MCF 10A (cell line): ENCODE results near the gene CFAP119. TPM values are rescaled to one million over a fixed set of nuclear protein-coding genes. Genes with fewer than 3 reads are reported as not detected.
A peak's percentile ranks its signal among the peaks of the same experiment; 100 is the strongest.

Experiments used
- BruUV-seq: library from RNA; stranded (reverse); fragments of 400-500 nt; replicated peaks from 2 replicates; lab custom pipeline; 2021; lab: Mats Ljungman, UMichigan
- CTCF ChIA-PET: fragments of 300-600 bp; sonication (Branson Sonifier 250); formaldehyde crosslinking; extraction: SDS; loops from one replicate; lab custom pipeline; 2021; ENCODE audit warnings: antibody characterized with exemption, inconsistent platforms; lab: Yijun Ruan, JAX
- POLR2A ChIA-PET: fragments of 300-600, 350-650 bp; sonication (Branson Sonifier 250); formaldehyde crosslinking; extraction: SDS; loops from one replicate; lab custom pipeline; 2020; ENCODE audit warnings: antibody characterized with exemption, inconsistent platforms; lab: Yijun Ruan, JAX
- DNase-seq: peaks from one replicate; pipeline ENCODE4 v3.0.0-alpha.2; 2018; ENCODE audit not compliant: unreplicated experiment
- H3K27ac Mint-ChIP-seq: one replicate; pipeline ENCODE4 v1.8.0; 2022; ENCODE audit warnings: mild to moderate bottlenecking, low read depth, mixed read lengths; ENCODE audit not compliant: unreplicated experiment
- H3K27me3 Mint-ChIP-seq: one replicate; pipeline ENCODE4 v1.8.0; 2022; ENCODE audit warnings: mixed read lengths; ENCODE audit not compliant: insufficient read depth, unreplicated experiment
- H3K36me3 Mint-ChIP-seq: one replicate; pipeline ENCODE4 v1.8.0; 2022; ENCODE audit warnings: mild to moderate bottlenecking, moderate library complexity, mixed read lengths; ENCODE audit not compliant: insufficient read depth, unreplicated experiment
- H3K4me1 Mint-ChIP-seq: one replicate; pipeline ENCODE4 v1.8.0; 2022; ENCODE audit warnings: mixed read lengths; ENCODE audit not compliant: insufficient read depth, unreplicated experiment
- H3K4me3 Mint-ChIP-seq: one replicate; pipeline ENCODE4 v1.8.0; 2022; ENCODE audit warnings: mild to moderate bottlenecking, moderate library complexity, mixed read lengths; ENCODE audit not compliant: unreplicated experiment
- H3K9me3 Mint-ChIP-seq: one replicate; pipeline ENCODE4 v1.8.0; 2022; ENCODE audit warnings: mixed read lengths; ENCODE audit not compliant: unreplicated experiment
- CTCF ChIP-seq: fragments of 200-600 bp; IDR thresholded peaks from one replicate; pipeline ENCODE4 v1.8.0; 2022; ENCODE audit warnings: antibody characterized with exemption, mild to moderate bottlenecking; ENCODE audit not compliant: unreplicated experiment
- intact Hi-C: fragments of 100-400 bp; cut with micrococcal nuclease; formaldehyde crosslinking; loops from 2 replicates; pipeline ENCODE4 v1.14.1; 2022
- total RNA-seq: library from RNA; stranded (reverse); gene quantifications from 2 replicates; pipeline ENCODE4 v1.2.3, GENCODE V29; 2022

CFAP119 gene
- total RNA-seq, 1 experiment from 2014 or later = 5.2 TPM

GRCh38 chr16:30711712-30712111 lies 50.1 kb downstream of the CFAP119 start:
- no peak for TF ChIP-seq CTCF
- Mint-ChIP-seq H3K36me3 (peaks cover 100% of the 10 kb centered on the region), H3K9me3 (no peaks in the 10 kb centered on the region), H3K27ac (no peak overlapping the region), H3K4me1 (peaks cover 37% of the 10 kb centered on the region), H3K27me3 (no peaks in the 10 kb centered on the region), H3K4me3 (no peak overlapping the region)
- intact Hi-C loops = loop anchor here (2.0 kb wide), 1 partner anchor 29 kb away; a partner anchor contains a TSS
- DNase-seq = no peak
- TSS peak; percentile 52 for BruUV-seq
- POLR2A ChIA-PET = interaction anchor here (0.6 to 1.9 kb wide), 6 partner anchors 9 to 249 kb away, joined by 3 to 6 read pairs (median 4); partner anchors contain the start of gene SRCAP
- CTCF ChIA-PET = interaction anchor here (0.6 to 1.1 kb wide), 4 partner anchors 9 to 25 kb away, joined by 3 to 7 read pairs (median 4); no protein-coding TSS in a partner anchor

GRCh38 chr16:30710971-30711370 lies 50.9 kb downstream of the CFAP119 start:
- Mint-ChIP-seq H3K27ac (no peak overlapping the region), H3K27me3 (no peaks in the 10 kb centered on the region), H3K4me3 (no peak overlapping the region), H3K4me1 (peaks cover 32% of the 10 kb centered on the region), H3K9me3 (no peaks in the 10 kb centered on the region), H3K36me3 (peaks cover 100% of the 10 kb centered on the region)
- intact Hi-C loops = no loop called here
- TF ChIP-seq CTCF = no peak
- no TSS peak for BruUV-seq
- no peak for DNase-seq
- POLR2A ChIA-PET = interaction anchor here (0.6 to 1.9 kb wide), 4 partner anchors 11 to 250 kb away, joined by 3 to 6 read pairs (median 3); partner anchors contain the start of gene SRCAP
- CTCF ChIA-PET = interaction anchor here (0.6 to 1.1 kb wide), 3 partner anchors 8 to 119 kb away, joined by 3 to 4 read pairs (median 3); no protein-coding TSS in a partner anchor

Other genes with a start within 250 kb of the CFAP119 start
- gene ZNF768, start 235.5 kb downstream of the CFAP119 start, total RNA-seq = 38.6 and 39.3 TPM in 2 replicates
- gene ZNF747, start 227.2 kb downstream of the CFAP119 start, total RNA-seq = 13.7 TPM in 2 replicates
- 8.3 and 10.6 TPM in 2 replicates for gene ZNF764, start 203.7 kb downstream of the CFAP119 start, total RNA-seq
- gene ZNF688, start 190.3 kb downstream of the CFAP119 start, total RNA-seq = 9.0 and 11.6 TPM in 2 replicates
- 12.8 and 16.3 TPM in 2 replicates for gene ZNF785, start 176.4 kb downstream of the CFAP119 start, total RNA-seq
- 4.5 and 6.1 TPM in 2 replicates for gene ZNF689, start 151.7 kb downstream of the CFAP119 start, total RNA-seq
- 39.4 and 41.4 TPM in 2 replicates for gene PRR14, start 111.1 kb downstream of the CFAP119 start, total RNA-seq
- 69.1 and 80.8 TPM in 2 replicates for gene FBRS, start 103.6 kb downstream of the CFAP119 start, total RNA-seq
- 52.3 and 60.7 TPM in 2 replicates for gene SRCAP, start 62.9 kb downstream of the CFAP119 start, total RNA-seq
- 28.0 and 28.4 TPM in 2 replicates for gene PHKG2, start 13.6 kb downstream of the CFAP119 start, total RNA-seq
- gene RNF40, start 260 bp upstream of the CFAP119 start, total RNA-seq = 78.0 and 85.0 TPM in 2 replicates
- gene ZNF629, start 25.1 kb upstream of the CFAP119 start, total RNA-seq = 10.9 and 14.1 TPM in 2 replicates
- 32.0 and 33.9 TPM in 2 replicates for gene BCL7C, start 132.0 kb upstream of the CFAP119 start, total RNA-seq
- gene CTF1, start 134.6 kb upstream of the CFAP119 start, total RNA-seq = 3.6 and 4.1 TPM in 2 replicates
- gene FBXL19, start 161.5 kb upstream of the CFAP119 start, total RNA-seq = 18.0 and 23.4 TPM in 2 replicates
- gene ORAI3, start 187.0 kb upstream of the CFAP119 start, total RNA-seq = 16.2 and 21.2 TPM in 2 replicates
- 15.0 and 15.8 TPM in 2 replicates for gene SETD1A, start 195.7 kb upstream of the CFAP119 start, total RNA-seq
- gene HSD3B7, start 223.1 kb upstream of the CFAP119 start, total RNA-seq = 5.0 and 5.3 TPM in 2 replicates
- 0.42 and 0.91 TPM in 2 replicates for gene STX1B, start 248.6 kb upstream of the CFAP119 start, total RNA-seq